ENCODE results near the gene GBE1.

DNA sequence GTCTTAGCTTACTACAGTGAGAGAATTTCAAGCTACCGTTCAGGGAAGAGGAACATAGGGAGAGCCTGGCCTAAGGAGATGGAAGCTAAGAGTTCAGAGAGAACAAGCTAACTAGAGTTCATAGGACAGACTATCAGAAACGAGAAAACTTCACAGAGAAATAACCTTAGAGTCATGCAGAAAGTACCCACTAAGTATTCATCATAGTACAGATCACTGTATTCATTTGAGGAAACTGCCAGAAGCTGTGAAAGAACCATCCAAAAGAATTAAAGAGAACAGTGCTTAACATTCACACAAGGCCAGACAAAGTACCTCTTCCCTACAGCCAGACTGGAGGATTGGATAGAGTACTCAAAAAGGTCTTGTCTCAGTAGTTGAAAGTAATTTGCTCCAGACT lies 15.2 kb upstream of the GBE1 start:
- no peak for TF ChIP-seq POLR2A (IDR thresholded peaks at IDR 0.05; ENCODE audit: low read depth, low read length)
- no peak for TF ChIP-seq SPI1 (IDR thresholded peaks at IDR 0.05; ENCODE audit: low read depth, low read length)
- no peak for TF ChIP-seq TAF1 (IDR thresholded peaks at IDR 0.05; ENCODE audit: low read depth, low read length)
- no peak for TF ChIP-seq POLR2AphosphoS5 (IDR thresholded peaks at IDR 0.05; ENCODE audit: low read depth, low read length)
- TF ChIP-seq PAX5 (IDR thresholded peaks at IDR 0.05; ENCODE audit: insufficient read depth, low read length, severe bottlenecking) = no peak

Data from GM12891 (cell line).